Measurements from ENCODE around the gene ZNF692. TPM values are rescaled to one million over a fixed set of nuclear protein-coding genes. Genes with fewer than 3 reads are reported as not detected.

ZNF692 gene
- total and polyA plus RNA-seq, 2 of the 13 experiments (the other 11 are each of a cell fraction or from before 2014, with no cell fraction given), result 27.3 to 45.8 TPM

GRCh38 chr1:248837781-248838356 is 21.0 kb downstream of the ZNF692 start, which contains the start of gene ZNF672 (continued):
- peak; percentile 29; the same call in 1 of the 2 replicates for TF ChIP-seq HMGXB3 (CRISPR knock-in tag; IDR thresholded peaks at IDR 0.05; ENCODE audit: borderline replicate concordance)
- no peak for TF ChIP-seq ELF1 (CRISPR knock-in tag; IDR thresholded peaks at IDR 0.05)
- TF ChIP-seq PHF5A (CRISPR knock-in tag; IDR thresholded peaks at IDR 0.05; ENCODE audit: low read depth, unreplicated experiment), result no peak
- TF ChIP-seq MAFF (IDR thresholded peaks at IDR 0.05; ENCODE audit: low read depth, low read length), result no peak
- TF ChIP-seq IKZF1 (IDR thresholded peaks at IDR 0.05), result no peak
- TF ChIP-seq ZSCAN30 (CRISPR knock-in tag; IDR thresholded peaks at IDR 0.05), result no peak
- TF ChIP-seq, protein P1, sequence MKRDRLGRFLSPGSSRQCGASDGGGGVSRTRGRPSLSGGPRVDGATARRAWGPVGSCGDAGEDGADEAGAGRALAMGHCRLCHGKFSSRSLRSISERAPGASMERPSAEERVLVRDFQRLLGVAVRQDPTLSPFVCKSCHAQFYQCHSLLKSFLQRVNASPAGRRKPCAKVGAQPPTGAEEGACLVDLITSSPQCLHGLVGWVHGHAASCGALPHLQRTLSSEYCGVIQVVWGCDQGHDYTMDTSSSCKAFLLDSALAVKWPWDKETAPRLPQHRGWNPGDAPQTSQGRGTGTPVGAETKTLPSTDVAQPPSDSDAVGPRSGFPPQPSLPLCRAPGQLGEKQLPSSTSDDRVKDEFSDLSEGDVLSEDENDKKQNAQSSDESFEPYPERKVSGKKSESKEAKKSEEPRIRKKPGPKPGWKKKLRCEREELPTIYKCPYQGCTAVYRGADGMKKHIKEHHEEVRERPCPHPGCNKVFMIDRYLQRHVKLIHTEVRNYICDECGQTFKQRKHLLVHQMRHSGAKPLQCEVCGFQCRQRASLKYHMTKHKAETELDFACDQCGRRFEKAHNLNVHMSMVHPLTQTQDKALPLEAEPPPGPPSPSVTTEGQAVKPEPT (CRISPR knock-in tag; IDR thresholded peaks at IDR 0.05; ENCODE audit: low read depth), result 0 out of 2 replicates have a peak, but pooled peaks have one; percentile 10
- no peak for TF ChIP-seq NFE2 (CRISPR knock-in tag; IDR thresholded peaks at IDR 0.05)
- TF ChIP-seq ZNF777 (CRISPR knock-in tag; IDR thresholded peaks at IDR 0.05), result 0 out of 2 replicates have a peak, but pooled peaks have one; percentile 50
- TF ChIP-seq DMAP1 (CRISPR knock-in tag; IDR thresholded peaks at IDR 0.05), result peak; percentile 15
- TF ChIP-seq FLYWCH1 (CRISPR knock-in tag; IDR thresholded peaks at IDR 0.05), result no peak
- no peak for TF ChIP-seq ATM (IDR thresholded peaks at IDR 0.05; ENCODE audit: borderline replicate concordance)
- TF ChIP-seq, protein P2, sequence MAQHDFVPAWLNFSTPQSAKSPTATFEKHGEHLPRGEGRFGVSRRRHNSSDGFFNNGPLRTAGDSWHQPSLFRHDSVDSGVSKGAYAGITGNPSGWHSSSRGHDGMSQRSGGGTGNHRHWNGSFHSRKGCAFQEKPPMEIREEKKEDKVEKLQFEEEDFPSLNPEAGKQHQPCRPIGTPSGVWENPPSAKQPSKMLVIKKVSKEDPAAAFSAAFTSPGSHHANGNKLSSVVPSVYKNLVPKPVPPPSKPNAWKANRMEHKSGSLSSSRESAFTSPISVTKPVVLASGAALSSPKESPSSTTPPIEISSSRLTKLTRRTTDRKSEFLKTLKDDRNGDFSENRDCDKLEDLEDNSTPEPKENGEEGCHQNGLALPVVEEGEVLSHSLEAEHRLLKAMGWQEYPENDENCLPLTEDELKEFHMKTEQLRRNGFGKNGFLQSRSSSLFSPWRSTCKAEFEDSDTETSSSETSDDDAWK (CRISPR knock-in tag; IDR thresholded peaks at IDR 0.05), result no peak
- no peak for TF ChIP-seq FOSL2 (CRISPR knock-in tag; IDR thresholded peaks at IDR 0.05)
- TF ChIP-seq ZBTB42 (CRISPR knock-in tag; IDR thresholded peaks at IDR 0.05), result peak; percentile 76; the same call in 1 of the 2 replicates
- peak; percentile 5; the same call in 1 of the 2 replicates for TF ChIP-seq KDM5B (CRISPR knock-in tag; IDR thresholded peaks at IDR 0.05; ENCODE audit: borderline replicate concordance)
- no peak; the same call in 1 of the 2 replicates for TF ChIP-seq ZNF431 (CRISPR knock-in tag; IDR thresholded peaks at IDR 0.05; ENCODE audit: borderline replicate concordance, low read depth)
- peak; percentile 83; the same call in 1 of the 2 replicates for TF ChIP-seq TFDP1 (CRISPR knock-in tag; IDR thresholded peaks at IDR 0.05; ENCODE audit: borderline replicate concordance)
- TF ChIP-seq RELA (CRISPR knock-in tag; IDR thresholded peaks at IDR 0.05), result no peak
- TF ChIP-seq NFYB (CRISPR knock-in tag; IDR thresholded peaks at IDR 0.05), result peak; percentile 96
- no peak for TF ChIP-seq RARA (CRISPR knock-in tag; IDR thresholded peaks at IDR 0.05)
- no peak for TF ChIP-seq ZKSCAN8 (CRISPR knock-in tag; IDR thresholded peaks at IDR 0.05; ENCODE audit: borderline replicate concordance)

All from HepG2 (cell line).